ENCODE results near the gene CEP112.

Gene CEP112

DNA sequence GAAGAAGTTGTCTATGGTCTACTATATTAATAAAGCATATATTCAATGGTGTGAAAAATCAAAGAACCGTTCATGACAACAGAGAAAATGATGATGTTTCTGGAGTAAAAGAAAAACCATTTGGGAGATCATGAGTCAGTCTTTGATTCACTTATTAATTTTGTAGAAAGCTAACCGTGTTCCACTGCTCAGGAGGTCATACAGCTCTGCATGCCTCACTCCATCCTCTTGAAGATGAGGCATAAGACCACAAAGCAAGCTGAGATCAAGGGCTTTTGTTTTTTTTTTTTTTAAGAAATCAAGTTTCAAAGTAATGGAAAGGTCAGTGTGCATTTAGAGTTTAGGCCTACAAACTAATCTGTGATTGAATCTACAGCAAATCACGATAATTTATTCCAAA lies 206.4 kb downstream of the CEP112 start:
- no peak overlapping the region for H3K4me3 ChIP-seq (ENCODE audit: low read length)
- DNase-seq (ENCODE audit: low read depth) = no peak
- TF ChIP-seq, protein P1, sequence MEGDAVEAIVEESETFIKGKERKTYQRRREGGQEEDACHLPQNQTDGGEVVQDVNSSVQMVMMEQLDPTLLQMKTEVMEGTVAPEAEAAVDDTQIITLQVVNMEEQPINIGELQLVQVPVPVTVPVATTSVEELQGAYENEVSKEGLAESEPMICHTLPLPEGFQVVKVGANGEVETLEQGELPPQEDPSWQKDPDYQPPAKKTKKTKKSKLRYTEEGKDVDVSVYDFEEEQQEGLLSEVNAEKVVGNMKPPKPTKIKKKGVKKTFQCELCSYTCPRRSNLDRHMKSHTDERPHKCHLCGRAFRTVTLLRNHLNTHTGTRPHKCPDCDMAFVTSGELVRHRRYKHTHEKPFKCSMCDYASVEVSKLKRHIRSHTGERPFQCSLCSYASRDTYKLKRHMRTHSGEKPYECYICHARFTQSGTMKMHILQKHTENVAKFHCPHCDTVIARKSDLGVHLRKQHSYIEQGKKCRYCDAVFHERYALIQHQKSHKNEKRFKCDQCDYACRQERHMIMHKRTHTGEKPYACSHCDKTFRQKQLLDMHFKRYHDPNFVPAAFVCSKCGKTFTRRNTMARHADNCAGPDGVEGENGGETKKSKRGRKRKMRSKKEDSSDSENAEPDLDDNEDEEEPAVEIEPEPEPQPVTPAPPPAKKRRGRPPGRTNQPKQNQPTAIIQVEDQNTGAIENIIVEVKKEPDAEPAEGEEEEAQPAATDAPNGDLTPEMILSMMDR (conservative IDR thresholded peaks at IDR 0.05; ENCODE audit: low read depth, low read length) = no peak

DNA sequence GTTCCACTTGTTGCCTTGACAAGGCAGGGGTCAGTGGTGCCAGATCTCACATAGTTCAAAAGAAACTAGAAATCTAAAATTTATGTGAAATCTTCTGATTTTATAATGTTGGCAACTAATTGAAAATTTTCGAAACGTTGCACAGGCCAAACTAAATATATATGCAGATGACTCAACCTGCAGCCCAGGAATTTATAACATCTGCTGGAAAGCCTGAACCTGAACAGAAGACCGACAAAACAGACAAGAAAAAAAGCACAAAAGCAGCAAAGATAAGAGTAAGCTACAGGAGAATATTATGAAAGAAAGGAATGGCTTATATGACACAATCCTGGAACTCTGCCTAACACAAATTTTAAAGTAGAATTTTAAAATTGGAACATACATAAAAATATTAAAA lies 207.6 kb downstream of the CEP112 start:
- H3K4me3 ChIP-seq (ENCODE audit: low read length) = no peak overlapping the region
- TF ChIP-seq, protein P1 (conservative IDR thresholded peaks at IDR 0.05; ENCODE audit: low read depth, low read length) = no peak
- no peak for DNase-seq (ENCODE audit: low read depth)

DNA sequence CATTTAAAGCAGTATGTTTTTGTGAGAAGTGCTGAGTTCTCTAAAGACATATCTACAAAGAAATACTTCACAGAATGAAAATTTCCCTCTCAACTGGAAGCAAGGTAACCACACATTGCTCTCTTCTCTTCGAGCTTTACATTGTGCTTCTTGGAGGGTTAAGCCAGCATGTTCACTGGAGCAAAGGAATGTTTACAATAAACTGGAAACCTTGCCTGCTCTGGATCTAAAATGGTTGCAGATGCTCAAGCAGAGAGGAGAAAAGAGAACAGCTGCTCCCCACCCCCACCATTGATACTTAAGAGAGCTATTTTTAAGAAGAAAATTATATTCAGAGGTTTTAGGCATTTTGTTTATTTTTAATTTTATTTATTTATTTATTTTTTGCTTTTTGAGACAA lies 213.1 kb downstream of the CEP112 start:
- no peak for DNase-seq (ENCODE audit: low read depth)
- TF ChIP-seq, protein P1 (conservative IDR thresholded peaks at IDR 0.05; ENCODE audit: low read depth, low read length) = no peak
- H3K4me3 ChIP-seq (ENCODE audit: low read length) = no peak overlapping the region

DNA sequence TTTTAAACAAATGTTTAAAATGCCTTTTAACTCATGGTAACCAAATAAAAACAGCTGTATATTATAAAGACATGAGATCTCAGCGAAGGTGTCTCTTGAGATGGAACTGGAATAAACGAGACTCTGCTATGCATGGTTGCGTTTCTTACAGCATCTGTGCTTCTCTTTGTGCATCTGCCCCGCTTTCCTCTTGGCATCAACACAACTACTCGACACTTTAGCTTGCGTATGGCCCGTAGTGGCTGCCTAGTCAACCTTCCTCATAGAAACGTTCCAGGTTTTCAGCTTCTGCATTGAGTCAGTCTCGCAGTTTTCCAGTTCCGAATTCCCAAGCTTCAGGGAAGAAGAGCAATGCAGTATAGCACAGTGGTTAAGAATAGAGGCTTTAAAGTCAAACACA lies 214.9 kb downstream of the CEP112 start:
- TF ChIP-seq, protein P1 (conservative IDR thresholded peaks at IDR 0.05; ENCODE audit: low read depth, low read length) = no peak
- no peak overlapping the region for H3K4me3 ChIP-seq (ENCODE audit: low read length)
- no peak for DNase-seq (ENCODE audit: low read depth)

DNA sequence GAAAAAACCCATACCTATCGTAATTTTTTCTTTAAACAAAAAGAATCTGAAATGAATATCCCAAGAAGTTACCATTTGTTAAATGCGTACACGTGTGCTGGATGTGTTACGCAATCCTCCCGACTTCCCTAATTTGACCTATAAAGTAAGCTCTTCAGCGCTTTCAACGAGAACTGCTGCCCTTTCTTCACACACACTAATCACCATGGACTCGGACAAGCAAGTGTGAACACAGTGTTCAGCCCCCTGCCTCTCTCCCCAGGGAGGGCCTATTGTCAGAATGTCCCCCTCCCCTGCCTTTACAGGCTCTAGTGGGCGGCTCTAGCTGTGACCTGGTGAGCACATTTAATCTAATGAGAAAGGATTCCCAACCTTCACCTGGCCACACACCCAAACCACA lies 216.1 kb downstream of the CEP112 start:
- no peak overlapping the region for H3K4me3 ChIP-seq (ENCODE audit: low read length)
- DNase-seq (ENCODE audit: low read depth) = no peak
- TF ChIP-seq, protein P1 (conservative IDR thresholded peaks at IDR 0.05; ENCODE audit: low read depth, low read length) = no peak

DNA sequence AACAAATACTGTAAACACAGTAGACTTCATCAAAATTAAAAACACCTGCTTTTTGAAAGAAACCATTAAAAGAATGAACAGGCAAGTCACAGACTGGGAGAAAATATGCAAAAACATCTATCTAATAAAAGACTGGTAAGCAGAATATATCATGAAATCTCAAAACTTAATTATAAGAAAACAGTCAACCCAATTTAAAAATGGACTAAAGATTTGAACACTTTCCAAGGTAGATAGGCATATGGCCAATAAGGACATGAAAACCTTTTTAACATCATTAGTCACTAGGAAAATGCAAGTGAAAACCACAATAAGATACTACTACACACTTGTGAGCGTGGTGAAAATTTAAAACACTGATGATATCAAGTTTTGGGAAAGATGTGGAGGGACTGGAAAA lies 218.7 kb downstream of the CEP112 start:
- TF ChIP-seq, protein P1 (conservative IDR thresholded peaks at IDR 0.05; ENCODE audit: low read depth, low read length) = no peak
- no peak for DNase-seq (ENCODE audit: low read depth)

DNA sequence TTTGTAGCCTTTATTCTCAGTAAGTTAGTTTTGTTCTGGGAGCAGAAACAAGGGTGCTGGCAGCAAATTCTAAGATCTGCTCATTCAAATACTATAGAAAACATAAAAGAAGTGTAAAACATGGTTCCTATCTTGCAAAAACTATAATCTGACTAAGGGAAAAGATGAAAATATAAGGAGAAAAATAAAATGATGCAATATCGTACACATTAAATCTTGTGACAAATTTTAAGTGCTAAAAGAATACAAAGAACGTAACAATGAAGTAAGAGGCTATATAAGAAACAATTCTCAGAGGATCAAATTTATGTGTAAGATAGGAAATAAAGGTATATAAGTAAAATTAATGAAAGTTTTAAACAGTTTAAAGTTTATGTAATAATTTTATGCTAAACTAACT lies 224.6 kb downstream of the CEP112 start:
- TF ChIP-seq, protein P1 (conservative IDR thresholded peaks at IDR 0.05; ENCODE audit: low read depth, low read length) = no peak

More for the DNA sequence above, 218.7 kb downstream of the CEP112 start:
- no peak overlapping the region for H3K4me3 ChIP-seq (ENCODE audit: low read length)

More for the DNA sequence above, 224.6 kb downstream of the CEP112 start:
- no peak for DNase-seq (ENCODE audit: low read depth)
- no peak overlapping the region for H3K4me3 ChIP-seq (ENCODE audit: low read length)

All from retinal pigment epithelial cell (primary cell).